Measurements from ENCODE around the gene CCDC87. TPM values are rescaled to one million over a fixed set of nuclear protein-coding genes. Genes with fewer than 3 reads are reported as not detected.

The CCDC87 gene
- total RNA-seq, 1 experiment from 2014 or later: 2.0 TPM

DNA sequence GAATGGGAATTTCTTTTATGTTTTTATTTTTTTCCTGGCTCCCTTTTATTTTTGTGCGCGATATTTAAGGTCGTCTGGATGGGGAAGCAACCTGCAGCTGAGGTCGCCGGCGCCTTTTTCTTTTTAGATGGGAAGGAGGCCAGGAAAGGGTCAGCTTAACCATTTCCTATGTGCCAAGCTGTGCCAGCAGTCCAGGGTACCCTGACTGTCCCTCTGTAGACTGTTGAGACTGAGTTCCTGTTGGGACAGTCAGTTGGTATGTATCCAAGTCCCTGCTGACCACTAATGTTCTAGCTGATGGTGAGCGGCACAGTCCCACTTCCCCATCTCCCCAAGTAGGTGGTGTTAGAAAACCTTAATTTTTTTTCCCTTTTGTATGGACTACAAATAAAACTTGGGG, 34.1 kb upstream of the CCDC87 start:
- in situ Hi-C loops (cut with HindIII; ENCODE audit: low pct_unique_long_range_greater_than_20kb, low sequenced_read_pairs) (no loop called here), intact Hi-C loops (cut with micrococcal nuclease; ENCODE audit: unreplicated experiment) (no loop called here)
- TF ChIP-seq TCF7L2 (IDR thresholded peaks at IDR 0.05; ENCODE audit: low read depth, low read length): no peak
- TF ChIP-seq REST (IDR thresholded peaks at IDR 0.05; ENCODE audit: insufficient read depth in 1 of 2, low read depth in 2 of 2, low read length in 1 of 2): no peak
- TF ChIP-seq, protein P1, sequence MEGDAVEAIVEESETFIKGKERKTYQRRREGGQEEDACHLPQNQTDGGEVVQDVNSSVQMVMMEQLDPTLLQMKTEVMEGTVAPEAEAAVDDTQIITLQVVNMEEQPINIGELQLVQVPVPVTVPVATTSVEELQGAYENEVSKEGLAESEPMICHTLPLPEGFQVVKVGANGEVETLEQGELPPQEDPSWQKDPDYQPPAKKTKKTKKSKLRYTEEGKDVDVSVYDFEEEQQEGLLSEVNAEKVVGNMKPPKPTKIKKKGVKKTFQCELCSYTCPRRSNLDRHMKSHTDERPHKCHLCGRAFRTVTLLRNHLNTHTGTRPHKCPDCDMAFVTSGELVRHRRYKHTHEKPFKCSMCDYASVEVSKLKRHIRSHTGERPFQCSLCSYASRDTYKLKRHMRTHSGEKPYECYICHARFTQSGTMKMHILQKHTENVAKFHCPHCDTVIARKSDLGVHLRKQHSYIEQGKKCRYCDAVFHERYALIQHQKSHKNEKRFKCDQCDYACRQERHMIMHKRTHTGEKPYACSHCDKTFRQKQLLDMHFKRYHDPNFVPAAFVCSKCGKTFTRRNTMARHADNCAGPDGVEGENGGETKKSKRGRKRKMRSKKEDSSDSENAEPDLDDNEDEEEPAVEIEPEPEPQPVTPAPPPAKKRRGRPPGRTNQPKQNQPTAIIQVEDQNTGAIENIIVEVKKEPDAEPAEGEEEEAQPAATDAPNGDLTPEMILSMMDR (IDR thresholded peaks at IDR 0.05): no peak
- TF ChIP-seq SIN3A (IDR thresholded peaks at IDR 0.05; ENCODE audit: borderline replicate concordance, insufficient read depth, low read depth, low read length): no peak
- no peak for TF ChIP-seq POLR2AphosphoS5 (IDR thresholded peaks at IDR 0.05; ENCODE audit: low read depth, low read length)
- H3K4me1 ChIP-seq (ENCODE audit: control insufficient read depth, insufficient read depth, low read length): peaks cover 7% of the 10 kb centered on the region; the same call in 1 of the 2 replicates
- no peaks in the 10 kb centered on the region for H3K27me3 ChIP-seq (ENCODE audit: control insufficient read depth, insufficient read depth, low read length)
- ChIA-PET CTCF (no interaction called here), POLR2A (no interaction called here)
- H3K36me3 ChIP-seq (ENCODE audit: control insufficient read depth, insufficient read depth, low read length): peaks cover 46% of the 10 kb centered on the region
- DNase-seq (ENCODE audit: low read depth, low spot score) (no peak), ATAC-seq (no peak)
- no TSS peak for BruUV-seq (replicated peaks)
- no peak overlapping the region for H3K4me3 ChIP-seq (ENCODE audit: low read depth in 2 of 2, low read length in 2 of 2)
- H3K27ac ChIP-seq (ENCODE audit: low read length): no peak overlapping the region
- H3K9me3 ChIP-seq (ENCODE audit: control insufficient read depth, insufficient read depth, low read depth, low read length): no peaks in the 10 kb centered on the region

- H3K27me3 ChIP-seq (ENCODE audit: control insufficient read depth, insufficient read depth, low read length): no peaks in the 10 kb centered on the region
- H3K27ac ChIP-seq (ENCODE audit: low read length): no peak overlapping the region
- H3K9me3 ChIP-seq (ENCODE audit: control insufficient read depth, insufficient read depth, low read depth, low read length): no peaks in the 10 kb centered on the region
- intact Hi-C loops (cut with micrococcal nuclease; ENCODE audit: unreplicated experiment) (no loop called here), in situ Hi-C loops (cut with HindIII; ENCODE audit: low pct_unique_long_range_greater_than_20kb, low sequenced_read_pairs) (no loop called here)
- ATAC-seq: no peak
- H3K36me3 ChIP-seq (ENCODE audit: control insufficient read depth, insufficient read depth, low read length): peaks cover 46% of the 10 kb centered on the region
- BruUV-seq (replicated peaks): no TSS peak
- TF ChIP-seq TCF7L2 (IDR thresholded peaks at IDR 0.05; ENCODE audit: low read depth, low read length): no peak
- TF ChIP-seq POLR2AphosphoS5 (IDR thresholded peaks at IDR 0.05; ENCODE audit: low read depth, low read length): no peak
- TF ChIP-seq REST (IDR thresholded peaks at IDR 0.05; ENCODE audit: insufficient read depth in 1 of 2, low read depth in 2 of 2, low read length in 1 of 2): no peak
- TF ChIP-seq, protein P1 (IDR thresholded peaks at IDR 0.05): no peak
- TF ChIP-seq SIN3A (IDR thresholded peaks at IDR 0.05; ENCODE audit: borderline replicate concordance, insufficient read depth, low read depth, low read length): no peak
- peaks cover 7% of the 10 kb centered on the region; the same call in 1 of the 2 replicates for H3K4me1 ChIP-seq (ENCODE audit: control insufficient read depth, insufficient read depth, low read length)
- H3K4me3 ChIP-seq (ENCODE audit: low read depth in 2 of 2, low read length in 2 of 2): no peak overlapping the region
- ChIA-PET POLR2A (no interaction called here), CTCF (no interaction called here)
- no peak for DNase-seq (ENCODE audit: low read depth, low spot score)
Observed at GRCh38 chr11:66626382-66626781, 33.5 kb upstream of the CCDC87 start.

Data from Panc1 (cell line).